ENCODE results near the gene POTEB.
"Not testable (repeated sequence)": the region's sequence is repeated elsewhere in the genome, so short reads cannot be mapped to it uniquely, and the experiment has no call there.

The POTEB gene

DNA sequence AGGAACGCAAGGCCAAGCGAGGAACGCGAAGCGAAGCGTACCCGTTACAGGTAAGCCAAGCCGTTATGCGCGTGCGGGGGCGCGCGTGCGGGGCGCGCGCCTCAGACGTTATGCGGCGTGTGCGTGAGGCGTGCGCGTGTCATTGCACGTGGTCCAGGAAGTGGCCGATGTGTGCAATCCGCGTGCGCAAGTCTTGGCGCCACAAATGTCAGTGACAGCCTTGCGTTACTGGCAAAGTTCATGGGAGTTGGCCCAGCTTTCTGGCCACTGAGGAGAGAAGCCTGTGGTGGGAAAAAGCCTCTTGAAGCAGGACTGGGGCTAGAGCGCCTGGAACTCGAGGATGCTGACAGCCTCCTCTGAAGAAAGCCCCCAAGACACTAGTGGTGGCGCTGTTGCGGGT lies at the start of gene POTEB:
Gene POTEB, minus strand, starts transcription at position 101 of the 400 bp plus-strand sequence. CDS start 489 bp downstream, outside the sequence.
- DNase-seq (ENCODE audit: low spot score) = not testable (repeated sequence)

DNA sequence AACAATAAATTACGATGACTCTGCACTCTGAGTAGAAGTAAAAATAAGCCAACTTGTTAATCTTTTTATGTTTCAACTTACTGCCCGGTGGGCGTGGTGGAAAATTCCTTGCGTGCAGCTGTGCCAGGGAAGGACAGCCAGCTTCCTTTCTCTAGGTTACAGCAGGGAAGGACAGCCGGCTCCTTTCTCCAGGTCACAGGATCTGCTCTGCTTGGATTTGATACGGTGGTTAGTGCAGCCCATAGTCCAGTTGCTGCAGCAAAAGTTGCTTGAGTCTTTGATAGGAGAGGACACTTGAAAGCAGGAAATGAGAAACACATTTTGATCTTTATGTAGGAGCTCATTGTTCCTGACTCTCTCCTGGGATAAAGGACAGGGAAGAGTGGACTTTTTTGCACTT lies 13.4 kb upstream of the POTEB start:
- not testable (repeated sequence) for DNase-seq (ENCODE audit: low spot score)

DNA sequence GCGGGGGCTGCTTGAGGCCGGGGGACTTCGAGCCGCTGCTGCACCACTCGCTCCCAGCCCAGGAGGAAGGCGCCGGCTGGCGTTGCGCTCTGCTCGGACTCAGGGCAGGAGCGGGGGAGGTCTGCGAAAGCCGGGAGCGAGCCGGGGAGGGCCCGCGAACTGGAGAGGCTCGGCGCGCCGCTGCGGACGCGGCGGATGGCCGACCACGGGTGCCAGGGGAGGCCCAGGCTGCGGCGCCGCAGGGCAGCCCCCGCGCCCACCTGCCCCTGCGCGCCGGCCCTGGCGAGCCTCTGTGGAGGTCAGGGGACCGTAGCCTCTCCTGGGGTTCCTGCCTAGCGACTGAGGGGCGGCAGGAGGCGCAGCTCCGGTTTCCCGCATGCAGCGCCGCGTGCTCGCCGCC lies 12.0 kb upstream of the POTEB start:
- not testable (repeated sequence) for DNase-seq (ENCODE audit: low spot score)

- not testable (repeated sequence) for DNase-seq (ENCODE audit: low spot score)
Measured at GRCh38 chr15:21838831-21839230, 38.7 kb downstream of the POTEB start.
